Measurements from ENCODE around the gene BSCL2.
A peak's percentile ranks its signal among the peaks of the same experiment; 100 is the strongest.

Gene BSCL2

GRCh38 chr11:62716206-62716605 is 9.0 kb upstream of the BSCL2 start:
- TF ChIP-seq CTCF (conservative IDR thresholded peaks at IDR 0.05; ENCODE audit: low read length) = no peak
- H3K4me3 ChIP-seq (ENCODE audit: low read length) = no peak overlapping the region
- no peak for DNase-seq (ENCODE audit: low read depth)

GRCh38 chr11:62715150-62716130 is 8.2 kb upstream of the BSCL2 start:
- DNase-seq (ENCODE audit: low read depth) = no peak
- H3K4me3 ChIP-seq (ENCODE audit: low read length) = no peak overlapping the region
- no peak for TF ChIP-seq CTCF (conservative IDR thresholded peaks at IDR 0.05; ENCODE audit: low read length)

GRCh38 chr11:62713343-62713742 is 6.1 kb upstream of the BSCL2 start:
- DNase-seq (ENCODE audit: low read depth) = no peak
- H3K4me3 ChIP-seq (ENCODE audit: low read length) = no peak overlapping the region
- TF ChIP-seq CTCF (conservative IDR thresholded peaks at IDR 0.05; ENCODE audit: low read length) = no peak

- TF ChIP-seq CTCF (conservative IDR thresholded peaks at IDR 0.05; ENCODE audit: low read length) = no peak
- no peak overlapping the region for H3K4me3 ChIP-seq (ENCODE audit: low read length)
- DNase-seq (ENCODE audit: low read depth) = no peak
Observed at GRCh38 chr11:62712861-62713260, 5.6 kb upstream of the BSCL2 start.

- no peak overlapping the region for H3K4me3 ChIP-seq (ENCODE audit: low read length)
- TF ChIP-seq CTCF (conservative IDR thresholded peaks at IDR 0.05; ENCODE audit: low read length) = no peak
- no peak for DNase-seq (ENCODE audit: low read depth)
Observed at GRCh38 chr11:62712276-62712812, 5.1 kb upstream of the BSCL2 start.

GRCh38 chr11:62710001-62710345 is 2.7 kb upstream of the BSCL2 start:
- peak; percentile 50 for DNase-seq (ENCODE audit: low read depth)
- H3K4me3 ChIP-seq (ENCODE audit: low read length) = peak overlapping the region; percentile 58
- no peak for TF ChIP-seq CTCF (conservative IDR thresholded peaks at IDR 0.05; ENCODE audit: low read length)

Data from AG10803 (cell line).